ENCODE data around the gene CCNY. TPM values are rescaled to one million over a fixed set of nuclear protein-coding genes. Genes with fewer than 3 reads are reported as not detected.

CCNY gene
- total and polyA plus RNA-seq, 2 experiments from 2014 or later = 51.5 to 55.8 TPM

GRCh38 chr10:35442592-35442991, 106.3 kb downstream of the CCNY start:
- Histone ChIP-seq H3K27me3 (no peaks in the 10 kb centered on the region), H3K9me3 (ENCODE audit: low read depth) (no peaks in the 10 kb centered on the region), H2AFZ (no peak overlapping the region), H3K4me1 (ENCODE audit: insufficient read depth) (peaks cover 9% of the 10 kb centered on the region), H3K36me3 (replicated peaks; ENCODE audit: insufficient read depth, low read depth) (no peaks in the 10 kb centered on the region), H3K4me3 (no peak overlapping the region), H3K9me2 (replicated peaks; ENCODE audit: insufficient read depth) (no peaks in the 10 kb centered on the region), H3K4me2 (no peak overlapping the region), H3K27ac (no peak overlapping the region), H4K20me1 (ENCODE audit: insufficient read depth, poor library complexity, severe bottlenecking) (peaks cover 36% of the 10 kb centered on the region), H3K79me2 (peaks cover 100% of the 10 kb centered on the region)
- TF ChIP-seq EZH2 (IDR thresholded peaks at IDR 0.05; ENCODE audit: borderline replicate concordance) (no peak), CTCF (IDR thresholded peaks at IDR 0.05; ENCODE audit: poor library complexity) (no peak), EZH2phosphoT487 (IDR thresholded peaks at IDR 0.05; ENCODE audit: low read depth, severe bottlenecking, unreplicated experiment) (no peak)
- 98% methylated on average over 4 of the region's 4 CpGs for WGBS (ENCODE audit: low lambda C conversion rate, missing lambda C conversion rate)
- DNase-seq (ENCODE audit: low spot score) = no peak

GRCh38 chr10:35443858-35444257, 107.5 kb downstream of the CCNY start:
- Histone ChIP-seq H3K27ac (no peak overlapping the region), H3K4me1 (ENCODE audit: insufficient read depth) (peaks cover 22% of the 10 kb centered on the region), H3K79me2 (peaks cover 98% of the 10 kb centered on the region), H3K4me3 (no peak overlapping the region), H3K27me3 (no peaks in the 10 kb centered on the region), H3K36me3 (replicated peaks; ENCODE audit: insufficient read depth, low read depth) (no peaks in the 10 kb centered on the region), H3K9me3 (ENCODE audit: low read depth) (no peaks in the 10 kb centered on the region), H4K20me1 (ENCODE audit: insufficient read depth, poor library complexity, severe bottlenecking) (peaks cover 39% of the 10 kb centered on the region), H2AFZ (no peak overlapping the region), H3K9me2 (replicated peaks; ENCODE audit: insufficient read depth) (no peaks in the 10 kb centered on the region), H3K4me2 (no peak overlapping the region)
- TF ChIP-seq CTCF (IDR thresholded peaks at IDR 0.05; ENCODE audit: poor library complexity) (no peak), EZH2 (IDR thresholded peaks at IDR 0.05; ENCODE audit: borderline replicate concordance) (no peak), EZH2phosphoT487 (IDR thresholded peaks at IDR 0.05; ENCODE audit: low read depth, severe bottlenecking, unreplicated experiment) (no peak)
- no peak for DNase-seq (ENCODE audit: low spot score)
- WGBS (ENCODE audit: low lambda C conversion rate, missing lambda C conversion rate) = 97% methylated on average over 3 of the region's 3 CpGs

GRCh38 chr10:35445150-35445884, 109.0 kb downstream of the CCNY start:
- no peak overlapping the region for H3K4me2 ChIP-seq
- no peak overlapping the region for H2AFZ ChIP-seq
- H3K79me2 ChIP-seq = peaks cover 98% of the 10 kb centered on the region
- no peak for DNase-seq (ENCODE audit: low spot score)
- no peak overlapping the region for H3K27ac ChIP-seq
- no peaks in the 10 kb centered on the region for H3K9me3 ChIP-seq (ENCODE audit: low read depth)
- no peak overlapping the region for H3K4me3 ChIP-seq
- H4K20me1 ChIP-seq (ENCODE audit: insufficient read depth, poor library complexity, severe bottlenecking) = peaks cover 39% of the 10 kb centered on the region
- no peaks in the 10 kb centered on the region for H3K9me2 ChIP-seq (replicated peaks; ENCODE audit: insufficient read depth)
- WGBS (ENCODE audit: low lambda C conversion rate, missing lambda C conversion rate) = 86% methylated on average over 4 of the region's 4 CpGs
- peaks cover 20% of the 10 kb centered on the region for H3K4me1 ChIP-seq (ENCODE audit: insufficient read depth)
- TF ChIP-seq EZH2 (IDR thresholded peaks at IDR 0.05; ENCODE audit: borderline replicate concordance) (no peak), EZH2phosphoT487 (IDR thresholded peaks at IDR 0.05; ENCODE audit: low read depth, severe bottlenecking, unreplicated experiment) (no peak), CTCF (IDR thresholded peaks at IDR 0.05; ENCODE audit: poor library complexity) (no peak)
- H3K36me3 ChIP-seq (replicated peaks; ENCODE audit: insufficient read depth, low read depth) = no peaks in the 10 kb centered on the region
- no peaks in the 10 kb centered on the region for H3K27me3 ChIP-seq

All from hepatocyte (in vitro differentiated cells).